GM21529 (cell line): ENCODE results near the gene AGO3.
A peak's percentile ranks its signal among the peaks of the same experiment; 100 is the strongest.

Source experiments
- ATAC-seq: cut with Tn5 transposase; IDR thresholded peaks from one replicate; pipeline ENCODE4 v1.9.1; 2021; ENCODE audit not compliant: unreplicated experiment

The AGO3 gene

DNA sequence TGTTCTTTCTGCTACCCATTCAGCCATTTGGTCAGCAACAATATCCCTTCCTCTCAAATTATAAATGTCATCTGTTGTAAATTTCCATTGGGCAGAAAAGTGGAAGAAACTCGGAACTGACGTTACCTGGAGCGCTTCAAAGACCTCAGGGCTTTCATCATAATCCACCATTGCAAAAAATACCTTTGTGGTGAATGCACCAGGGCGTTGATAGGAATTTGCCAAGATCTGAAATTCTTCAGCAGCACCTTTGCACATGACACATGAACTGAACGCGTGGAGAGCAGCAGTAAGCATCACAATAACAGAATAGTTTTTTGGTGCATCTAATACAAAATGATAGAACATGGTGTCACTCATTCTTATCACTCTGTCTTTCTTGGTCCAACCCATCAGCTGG, 149.9 kb downstream of the AGO3 start:
- no peak for ATAC-seq

DNA sequence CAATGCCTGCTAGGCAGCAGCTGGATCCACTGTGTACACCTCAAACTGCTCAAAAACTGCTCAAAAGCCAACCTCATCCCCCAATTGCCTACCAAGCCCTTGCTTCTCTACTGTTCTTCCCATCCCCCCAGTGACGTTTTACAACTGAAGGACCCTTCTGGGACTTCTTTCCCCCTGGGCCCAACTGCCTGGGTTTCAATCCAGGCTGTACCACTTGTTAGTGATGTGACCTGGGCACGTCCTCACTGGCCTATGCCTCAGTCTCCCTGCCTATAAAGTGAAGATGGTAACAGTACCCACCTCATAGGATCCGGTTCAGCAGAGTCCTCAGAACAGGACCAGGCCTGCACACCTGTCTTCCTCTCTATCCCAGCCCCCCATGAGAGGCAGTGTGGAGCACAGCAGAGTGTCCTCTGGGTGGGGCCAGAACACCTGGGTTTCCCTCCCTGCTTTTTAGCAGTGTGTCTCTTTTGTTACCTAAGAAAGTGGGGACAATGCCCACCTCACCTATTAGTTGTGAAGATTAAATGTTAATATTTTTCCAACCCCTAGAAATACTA, 151.1 kb downstream of the AGO3 start:
- ATAC-seq = no peak

DNA sequence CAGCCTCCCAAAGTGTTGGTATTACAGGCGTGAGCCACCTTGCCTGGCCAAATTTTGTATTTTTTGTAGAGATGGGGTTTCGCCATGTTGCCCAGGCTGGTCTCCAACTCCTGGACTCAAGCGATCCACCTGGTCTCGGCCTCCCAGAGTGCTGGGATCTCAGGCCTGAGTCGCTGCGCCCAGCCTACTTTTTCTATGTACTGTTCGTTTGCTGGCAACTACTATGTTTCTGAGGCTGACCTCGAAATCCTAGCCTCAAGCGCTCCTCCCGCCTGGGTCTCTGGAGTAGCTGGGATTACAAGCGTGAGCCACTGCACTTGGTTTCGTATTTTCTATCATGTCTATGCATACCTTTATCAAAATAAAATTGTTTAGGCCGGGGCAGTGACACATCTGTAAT, 152.3 kb downstream of the AGO3 start:
- ATAC-seq = no peak

DNA sequence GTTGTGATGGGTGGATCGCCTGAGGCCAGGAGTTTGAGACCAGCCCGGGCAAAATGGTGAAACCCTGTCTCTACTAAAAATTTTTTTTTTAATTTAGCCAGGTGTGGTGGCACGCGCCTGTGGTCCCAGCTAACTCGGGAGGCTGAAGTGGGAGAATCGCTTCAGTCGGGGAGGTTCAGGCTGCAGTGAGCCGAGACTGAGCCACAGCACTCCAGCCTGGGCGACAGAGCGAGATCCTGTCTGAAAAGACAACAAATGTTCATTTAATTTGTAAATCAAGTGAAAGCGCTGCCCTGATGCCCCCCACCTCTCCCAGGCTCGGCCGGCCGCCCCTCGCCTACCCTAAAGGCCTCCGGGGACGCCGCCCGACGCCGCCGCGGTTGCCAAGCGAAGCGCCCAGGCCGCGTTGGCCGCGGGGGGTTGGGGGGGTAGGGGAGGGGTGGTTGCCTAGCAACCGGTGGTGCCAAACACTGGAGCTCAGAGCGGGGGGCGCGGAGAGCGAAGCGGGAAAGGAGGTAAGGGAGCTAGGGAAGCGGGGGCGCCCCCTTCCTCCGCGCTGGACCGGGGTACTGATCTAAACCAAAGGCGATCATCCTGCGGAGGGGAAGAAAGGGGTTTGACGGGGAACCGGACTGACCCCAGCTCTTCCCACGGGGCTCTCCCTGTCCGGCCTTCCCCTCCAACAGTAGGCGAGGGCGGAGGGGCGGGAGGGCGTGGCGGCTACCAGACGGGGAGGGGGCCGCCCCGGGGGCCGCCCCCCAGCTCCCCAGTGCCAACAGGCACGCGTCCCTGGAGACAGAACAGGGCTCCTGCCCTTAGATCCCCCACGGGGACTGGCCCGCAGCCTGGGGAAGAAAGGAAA, 153.0 kb downstream of the AGO3 start, which contains the start of gene TEKT2:
TSS of gene TEKT2 (plus strand) at position 460 of the 862 bp plus-strand sequence. CDS start 828 bp downstream, outside the sequence.
- no peak for ATAC-seq

- ATAC-seq = no peak
Measured at GRCh38 chr1:36084497-36085115, 153.7 kb downstream of the AGO3 start.

DNA sequence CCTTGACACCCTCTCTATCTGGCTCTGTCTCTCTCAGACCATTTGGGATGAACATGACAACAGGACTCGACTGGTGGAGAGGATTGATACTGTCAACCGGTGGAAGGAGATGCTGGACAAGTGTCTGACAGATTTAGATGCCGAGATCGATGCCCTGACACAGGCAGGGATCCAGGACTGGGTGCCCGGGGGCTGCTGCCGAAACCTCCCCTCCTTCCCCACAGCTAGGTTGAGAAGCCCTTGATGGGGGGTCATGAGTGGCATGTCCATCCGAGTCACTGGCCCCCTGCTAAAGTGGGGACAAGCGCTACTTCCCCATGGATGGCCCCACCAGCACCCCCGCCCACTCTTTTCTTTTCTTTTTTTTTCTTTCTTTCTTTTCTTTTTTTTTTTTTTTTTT, 154.2 kb downstream of the AGO3 start:
- no peak for ATAC-seq

GRCh38 chr1:36085686-36086526, 155.0 kb downstream of the AGO3 start:
- ATAC-seq = no peak

GRCh38 chr1:36086529-36087232, 155.8 kb downstream of the AGO3 start:
- ATAC-seq = no peak

DNA sequence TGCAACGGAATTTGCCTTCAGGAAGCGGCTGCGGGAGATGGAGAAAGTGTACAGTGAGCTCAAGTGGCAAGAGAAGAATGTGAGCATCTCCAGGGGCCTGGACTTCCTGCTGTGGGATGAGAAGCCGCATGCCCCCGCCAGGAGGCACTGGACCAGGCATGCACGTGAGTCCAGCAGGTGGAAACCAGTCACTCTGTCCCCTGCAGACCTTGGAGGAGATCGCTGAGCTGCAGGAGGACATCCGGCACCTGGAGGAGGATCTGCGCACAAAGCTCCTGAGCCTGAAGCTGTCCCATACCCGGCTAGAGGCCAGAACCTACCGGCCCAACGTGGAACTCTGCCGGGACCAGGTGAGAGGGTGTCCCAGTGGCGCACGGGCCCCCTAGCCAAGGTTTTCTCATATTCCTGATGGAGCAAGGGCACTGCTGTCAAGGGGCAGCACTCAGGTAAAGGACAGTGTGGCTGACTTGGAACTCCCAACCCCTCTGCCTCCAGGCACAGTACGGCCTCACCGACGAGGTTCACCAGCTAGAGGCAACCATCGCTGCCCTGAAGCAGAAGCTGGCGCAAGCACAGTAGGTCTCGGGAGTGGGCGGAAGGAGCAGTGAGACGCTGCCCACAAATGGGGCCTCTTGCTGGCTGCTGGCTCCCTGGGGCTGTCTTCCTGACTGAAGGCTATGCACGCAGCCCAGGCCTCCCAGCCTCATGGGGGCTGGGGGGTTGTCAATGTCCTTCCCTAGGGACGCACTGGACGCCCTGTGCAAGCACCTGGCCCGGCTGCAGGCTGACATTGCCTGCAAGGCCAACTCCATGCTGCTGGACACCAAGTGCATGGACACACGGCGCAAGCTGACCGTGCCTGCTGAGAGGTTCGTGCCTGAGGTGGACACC, 156.6 kb downstream of the AGO3 start:
- ATAC-seq = no peak

- no peak for ATAC-seq
Measured at GRCh38 chr1:36088265-36088576, 157.3 kb downstream of the AGO3 start.

- peak; percentile 75 for ATAC-seq
Measured at GRCh38 chr1:36088577-36089392, 157.9 kb downstream of the AGO3 start, which contains the start of gene ADPRS. TSS of gene ADPRS (plus strand) at chr1:36088892. CDS start at chr1:36088905, 13 bp downstream.

DNA sequence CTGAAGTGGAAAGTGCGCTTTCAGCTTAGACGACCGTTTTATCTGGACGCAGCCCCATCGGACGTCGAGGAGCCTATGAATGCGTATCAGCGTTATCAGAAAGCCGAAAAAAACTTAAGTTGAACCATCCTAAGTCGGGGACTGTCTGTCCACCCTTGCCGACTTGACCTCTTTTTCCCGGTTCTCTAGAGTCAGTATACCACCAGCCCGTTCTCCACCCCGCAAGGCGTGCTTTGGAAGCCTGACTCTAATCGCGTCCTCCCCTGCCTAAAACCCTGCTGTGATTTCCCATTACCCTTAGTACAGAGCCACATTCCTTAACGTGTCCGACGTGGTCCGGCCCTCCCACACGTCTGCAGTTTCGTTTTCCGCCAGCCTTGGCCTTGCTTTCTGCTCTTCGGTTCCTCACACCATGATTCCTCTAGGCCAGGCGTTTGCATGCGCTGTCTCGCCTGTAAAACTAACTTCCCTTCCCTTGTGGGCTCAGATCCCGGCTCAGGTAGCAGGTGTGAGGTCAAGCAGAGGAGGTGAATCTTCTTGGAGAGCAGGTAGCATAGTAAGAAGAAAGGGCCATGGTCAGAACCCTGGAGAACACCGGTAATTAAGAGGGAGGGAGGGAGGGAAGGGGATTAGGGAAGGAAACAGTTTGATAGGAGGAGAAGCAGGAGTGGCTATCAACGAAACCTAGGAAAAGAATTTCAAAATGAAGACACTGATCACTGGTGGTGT, 158.7 kb downstream of the AGO3 start:
- ATAC-seq = no peak

DNA sequence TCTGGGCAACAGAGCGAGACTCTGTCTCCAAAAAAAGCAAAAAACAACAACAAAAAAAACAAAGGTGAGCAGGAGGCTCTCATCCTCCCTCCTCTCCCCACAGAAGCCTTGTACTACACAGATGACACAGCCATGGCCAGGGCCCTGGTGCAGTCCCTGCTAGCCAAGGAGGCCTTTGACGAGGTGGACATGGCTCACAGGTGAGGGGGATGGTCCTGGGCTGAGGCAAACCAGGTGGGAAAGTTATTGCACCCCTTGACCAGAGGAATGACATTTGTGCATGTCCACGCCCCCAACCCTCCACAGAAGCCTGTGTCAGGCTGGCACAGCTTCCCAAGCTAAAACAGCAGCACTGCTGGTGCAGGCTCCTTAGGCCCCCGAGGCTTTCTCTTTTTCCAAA, 160.2 kb downstream of the AGO3 start:
- no peak for ATAC-seq

DNA sequence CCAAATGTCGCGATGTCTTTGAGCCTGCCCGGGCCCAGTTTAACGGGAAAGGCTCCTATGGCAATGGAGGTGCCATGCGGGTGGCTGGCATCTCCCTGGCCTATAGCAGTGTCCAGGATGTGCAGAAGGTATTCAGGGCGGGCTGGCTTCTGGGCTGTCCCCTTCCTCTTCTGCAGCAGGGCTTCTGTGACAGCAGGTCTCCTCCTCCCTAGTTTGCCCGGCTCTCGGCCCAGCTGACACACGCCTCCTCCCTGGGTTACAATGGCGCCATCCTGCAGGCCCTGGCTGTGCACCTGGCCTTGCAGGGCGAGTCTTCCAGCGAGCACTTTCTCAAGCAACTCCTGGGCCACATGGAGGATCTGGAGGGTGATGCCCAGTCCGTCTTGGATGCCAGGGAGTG, 160.8 kb downstream of the AGO3 start:
- no peak for ATAC-seq

DNA sequence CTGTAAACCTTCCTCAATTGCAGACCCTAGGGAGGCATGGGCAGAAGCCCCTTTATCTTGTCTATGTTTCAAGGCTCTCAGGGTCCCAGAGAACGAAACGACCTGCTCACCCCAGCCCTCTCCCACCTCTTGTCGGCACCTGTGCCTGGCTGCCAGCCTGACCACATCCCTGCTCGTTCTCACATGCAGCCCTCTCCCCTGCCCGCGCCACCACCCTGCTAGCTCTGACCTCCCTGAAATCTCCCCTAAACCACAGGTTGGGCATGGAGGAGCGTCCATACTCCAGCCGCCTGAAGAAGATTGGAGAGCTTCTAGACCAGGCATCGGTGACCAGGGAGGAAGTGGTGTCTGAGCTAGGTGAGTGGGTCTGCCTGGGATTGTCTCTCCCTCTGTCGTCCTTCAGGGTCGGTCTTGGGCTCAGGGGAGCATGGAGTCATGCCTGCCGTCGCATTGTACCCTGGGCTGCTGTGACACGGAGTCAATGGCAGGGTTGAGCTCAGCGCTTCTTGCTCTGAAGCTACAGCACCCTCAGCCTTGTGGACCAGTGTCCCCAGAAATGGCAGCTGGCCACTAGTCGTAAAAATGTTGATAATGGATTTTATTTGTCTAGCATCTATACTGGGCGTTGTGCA, 161.4 kb downstream of the AGO3 start:
- ATAC-seq = no peak

GRCh38 chr1:36092798-36093185, 161.9 kb downstream of the AGO3 start:
- ATAC-seq = no peak

DNA sequence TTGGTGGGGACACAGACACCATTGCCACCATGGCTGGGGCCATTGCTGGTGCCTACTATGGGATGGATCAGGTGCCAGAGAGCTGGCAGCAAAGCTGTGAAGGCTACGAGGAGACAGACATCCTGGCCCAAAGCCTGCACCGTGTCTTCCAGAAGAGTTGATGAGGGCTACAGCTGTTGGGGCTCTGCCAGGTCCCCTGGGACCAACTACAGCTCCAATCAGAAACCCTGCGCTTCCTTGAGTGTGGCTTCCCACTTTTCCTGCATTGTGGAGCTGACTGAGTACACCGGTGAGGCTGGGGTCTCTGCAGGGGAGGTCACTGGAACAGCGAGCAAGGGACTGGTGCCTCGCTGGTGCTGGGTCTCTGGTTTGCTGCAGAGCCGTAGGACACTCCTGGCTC, 162.3 kb downstream of the AGO3 start:
- no peak for ATAC-seq

GRCh38 chr1:36093929-36094328, 163.0 kb downstream of the AGO3 start:
- no peak for ATAC-seq
